ENCODE results near the gene SPATA2L.
"Not testable (repeated sequence)": the region's sequence is repeated elsewhere in the genome, so short reads cannot be mapped to it uniquely, and the experiment has no call there.

The SPATA2L gene

GRCh38 chr16:89689142-89689541, 12.4 kb downstream of the SPATA2L start:
- DNase-seq = no peak

- no peak for DNase-seq
These were observed 13.1 kb downstream of the SPATA2L start for GRCh38 chr16:89688395-89688794.

GRCh38 chr16:89687092-89687940, 14.2 kb downstream of the SPATA2L start:
- no peak for DNase-seq

- peak; percentile 89 for DNase-seq
These were observed 14.9 kb downstream of the SPATA2L start, which contains the start of gene CDK10 for GRCh38 chr16:89686520-89687091. Gene CDK10 (plus strand): TSS chr16:89686689. CDS start chr16:89686711, 22 bp downstream.

- no peak for DNase-seq
These were observed 15.6 kb downstream of the SPATA2L start for GRCh38 chr16:89685916-89686315.

GRCh38 chr16:89678258-89678657, 23.2 kb downstream of the SPATA2L start:
- DNase-seq = no peak

GRCh38 chr16:89672177-89672941, 29.1 kb downstream of the SPATA2L start:
- no peak for DNase-seq

GRCh38 chr16:89671565-89671964, 29.9 kb downstream of the SPATA2L start:
- DNase-seq = not testable (repeated sequence)

- DNase-seq = no peak
These were observed 30.7 kb downstream of the SPATA2L start for GRCh38 chr16:89670496-89671431.

GRCh38 chr16:89669755-89670154, 31.8 kb downstream of the SPATA2L start:
- DNase-seq = no peak

GRCh38 chr16:89668790-89669158, 32.7 kb downstream of the SPATA2L start:
- DNase-seq = no peak

- DNase-seq = no peak
These were observed 33.9 kb downstream of the SPATA2L start for GRCh38 chr16:89667633-89668032.

- DNase-seq = peak; percentile 24
These were observed 34.5 kb downstream of the SPATA2L start for GRCh38 chr16:89667000-89667399.

- DNase-seq = not testable (repeated sequence)
These were observed 37.3 kb downstream of the SPATA2L start for GRCh38 chr16:89664238-89664637.

- no peak for DNase-seq
These were observed 40.3 kb downstream of the SPATA2L start for GRCh38 chr16:89661215-89661614.

GRCh38 chr16:89660146-89660545, 41.4 kb downstream of the SPATA2L start:
- no peak for DNase-seq

GRCh38 chr16:89658221-89658879, 43.2 kb downstream of the SPATA2L start:
- no peak for DNase-seq

GRCh38 chr16:89657442-89658220, 43.9 kb downstream of the SPATA2L start, which contains the start of the genes CHMP1A and SPATA33:
Gene CHMP1A (minus strand): TSS chr16:89657708. CDS start chr16:89657588, 120 bp downstream.
Gene SPATA33 (plus strand): TSS chr16:89657836. CDS start chr16:89657912, 76 bp downstream.
- DNase-seq = peak; percentile 92

GRCh38 chr16:89656435-89657121, 44.9 kb downstream of the SPATA2L start:
- DNase-seq = no peak

- no peak for DNase-seq
These were observed 46.4 kb downstream of the SPATA2L start for GRCh38 chr16:89655062-89655643.
